Frontal cortex (tissue), 4 donors: Measurements from ENCODE around the gene TMEM205. TPM values are rescaled to one million over a fixed set of nuclear protein-coding genes. Genes with fewer than 3 reads are reported as not detected.
A peak's percentile ranks its signal among the peaks of the same experiment; 100 is the strongest.
"Not testable (repeated sequence)": the region's sequence is repeated elsewhere in the genome, so short reads cannot be mapped to it uniquely, and the experiment has no call there.

ENCODE experiments used
- DNase-seq, 2 donors: peaks; one replicate each; pipeline ENCODE4 v3.0.0; 2012; ENCODE audit warnings: low spot score in 2 of 2
- FAIRE-seq: peaks from 2 replicates; lab custom pipeline; 2012; peaks lifted over from hg19 to GRCh38; lab: Jason Lieb, UNC
- total RNA-seq: library from RNA; depleted of rRNA; stranded (reverse); fragments of >200 nt; gene quantifications from one replicate; pipeline ENCODE4 v1.2.3, GENCODE V29; 2014
- donor health status: control.
- donor health status: control.
- donor health status: control.

Gene TMEM205
- total RNA-seq, 1 donor from 2014 or later: 27.7 TPM

DNA sequence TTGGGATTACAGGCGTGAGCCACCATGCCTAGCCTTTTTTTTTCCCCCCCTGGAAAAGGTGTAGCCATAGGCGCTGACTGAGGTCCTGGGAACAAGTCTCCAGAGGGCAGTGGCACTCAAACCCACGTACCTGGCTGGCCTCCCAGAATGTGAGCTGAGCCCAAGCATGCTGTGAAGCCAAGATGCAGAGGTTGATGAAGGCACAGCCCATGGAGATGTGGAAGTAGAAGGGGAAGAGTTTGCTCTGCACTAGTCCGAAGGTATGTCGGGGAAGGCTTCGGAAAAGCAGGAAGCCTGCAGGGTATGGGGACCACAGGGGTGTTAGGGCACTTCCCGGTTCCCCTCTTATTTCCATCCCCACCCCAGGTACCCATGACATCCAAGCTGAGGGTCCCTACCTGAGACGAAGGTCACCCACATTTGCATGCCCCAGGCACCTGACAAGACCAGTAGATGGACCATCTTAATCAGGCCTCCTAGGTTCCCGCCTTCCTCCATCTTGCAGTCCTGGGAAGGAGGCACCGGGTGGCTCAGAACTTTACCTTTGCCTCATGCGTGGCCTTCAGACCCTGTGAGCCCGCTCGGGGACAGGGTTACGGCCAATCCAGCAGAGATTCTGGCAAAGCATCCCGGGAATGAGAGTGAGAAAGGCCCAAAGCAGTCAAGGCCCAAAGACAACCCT lies 805 bp downstream of the TMEM205 start:
- FAIRE-seq: no peak

GRCh38 chr19:11342429-11342828 lies 3.6 kb downstream of the TMEM205 start:
- FAIRE-seq: no peak
- DNase-seq: no peak

More for the DNA sequence above, 805 bp downstream of the TMEM205 start:
- DNase-seq: no peak

DNA sequence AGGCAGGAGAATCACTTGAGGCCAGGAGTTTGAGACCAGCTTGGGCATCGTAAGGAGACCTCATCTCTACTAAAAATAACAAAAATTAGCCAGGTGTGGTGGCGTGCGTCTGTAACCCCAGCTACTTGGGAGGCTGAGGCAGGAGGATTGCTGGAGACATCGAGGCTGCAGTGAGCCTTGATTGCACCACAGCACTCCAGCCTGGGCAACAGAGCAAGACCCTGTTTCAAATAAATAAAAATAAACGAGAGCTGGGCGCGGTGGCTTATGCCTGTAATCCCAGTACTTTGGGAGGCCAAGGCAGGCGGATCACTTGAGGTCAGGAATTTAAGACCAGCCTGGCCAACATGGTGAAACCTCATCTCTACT lies 6.0 kb downstream of the TMEM205 start:
- FAIRE-seq, DNase-seq: not testable (repeated sequence)

DNA sequence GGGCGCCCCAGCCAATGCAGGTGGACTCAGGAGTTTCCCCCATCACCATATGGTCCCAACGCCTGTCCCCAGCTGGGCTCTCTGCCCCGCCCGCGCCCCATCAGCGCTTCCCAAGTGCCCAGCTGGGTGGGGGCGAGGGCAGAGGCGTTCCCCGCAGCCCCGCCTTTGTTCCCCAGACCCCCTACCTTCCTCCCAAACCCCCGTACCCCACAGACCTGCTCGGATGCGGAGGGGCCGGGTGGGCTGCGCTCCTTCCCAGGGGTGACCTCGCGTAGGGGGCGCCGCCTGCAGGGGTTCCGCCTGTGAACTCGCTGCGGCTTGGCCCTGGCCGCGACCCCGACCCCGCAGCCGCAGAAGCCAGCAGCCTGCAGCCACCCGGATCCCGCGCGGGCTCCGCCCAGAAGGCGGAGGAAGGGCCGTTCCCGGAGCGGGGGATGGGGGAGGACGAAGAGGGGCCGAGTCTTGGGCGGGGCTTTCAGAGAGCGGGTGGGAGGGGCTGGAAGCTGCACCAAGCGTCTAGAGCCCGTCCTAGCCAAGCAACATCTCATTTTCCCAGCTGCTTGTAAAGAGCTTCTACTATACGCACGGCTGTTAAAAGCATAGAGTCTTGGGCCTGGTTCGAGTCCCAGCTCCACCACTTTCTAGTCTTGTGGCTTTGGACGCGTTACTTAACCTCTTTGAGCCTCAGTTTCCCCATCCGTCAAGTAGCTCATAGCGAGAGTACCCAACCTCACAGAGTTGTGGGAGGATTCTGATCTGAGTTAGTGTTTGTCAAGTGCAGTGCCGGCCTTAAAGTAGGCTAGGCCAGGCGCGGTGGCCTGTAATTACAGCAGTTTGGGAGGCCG lies 6.6 kb downstream of the TMEM205 start, which contains the start of gene RAB3D:
Gene RAB3D, minus strand, starts transcription at position 404 of the 845 bp plus-strand sequence. CDS start 2,258 bp downstream, outside the sequence.
- FAIRE-seq: no peak

GRCh38 chr19:11338569-11339253 lies 7.4 kb downstream of the TMEM205 start:
- DNase-seq (no peak), FAIRE-seq (no peak)

More for the DNA sequence above, 6.6 kb downstream of the TMEM205 start, which contains the start of gene RAB3D:
- DNase-seq: peak; percentile 85 to 94

DNA sequence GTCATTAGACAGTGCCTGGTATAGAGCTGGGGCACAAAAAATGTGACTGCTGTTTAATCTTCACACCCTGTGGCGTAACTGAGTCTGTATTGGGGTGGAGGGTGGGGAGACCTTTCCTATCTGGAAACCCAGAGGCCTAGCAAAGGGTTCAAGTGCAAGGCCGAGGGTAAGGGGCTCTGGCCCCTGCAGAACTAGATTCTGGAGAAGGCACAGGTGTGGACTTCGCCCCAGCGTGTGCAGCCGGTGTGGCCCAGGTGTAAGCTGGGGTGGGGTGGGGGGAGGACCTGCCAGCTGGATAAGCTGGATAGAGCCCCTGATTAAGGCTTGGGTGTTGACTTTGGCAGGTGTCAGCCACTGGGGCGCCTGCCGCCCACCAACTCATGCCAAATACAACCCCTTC lies 7.9 kb downstream of the TMEM205 start:
- no peak for DNase-seq
- FAIRE-seq: no peak

DNA sequence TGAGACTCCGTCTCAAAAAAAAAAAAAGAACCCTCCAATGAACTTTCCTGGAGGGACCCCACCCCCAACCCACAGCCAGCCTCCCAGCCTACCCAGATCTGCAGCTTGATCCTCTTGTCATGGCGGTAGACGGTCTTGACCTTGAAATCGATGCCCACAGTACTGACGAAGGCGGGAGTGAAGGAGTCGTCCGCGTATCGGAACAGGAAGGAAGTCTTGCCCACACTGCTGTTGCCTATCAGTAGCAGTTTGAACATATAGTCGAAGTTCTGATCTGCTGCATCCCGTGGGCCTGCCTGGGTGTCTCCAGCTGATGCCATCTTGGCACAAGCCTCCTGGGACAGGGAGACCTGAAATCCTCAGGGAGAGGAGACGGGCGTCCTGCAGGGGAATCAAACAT lies 9.0 kb downstream of the TMEM205 start:
- FAIRE-seq (no peak), DNase-seq (no peak)

DNA sequence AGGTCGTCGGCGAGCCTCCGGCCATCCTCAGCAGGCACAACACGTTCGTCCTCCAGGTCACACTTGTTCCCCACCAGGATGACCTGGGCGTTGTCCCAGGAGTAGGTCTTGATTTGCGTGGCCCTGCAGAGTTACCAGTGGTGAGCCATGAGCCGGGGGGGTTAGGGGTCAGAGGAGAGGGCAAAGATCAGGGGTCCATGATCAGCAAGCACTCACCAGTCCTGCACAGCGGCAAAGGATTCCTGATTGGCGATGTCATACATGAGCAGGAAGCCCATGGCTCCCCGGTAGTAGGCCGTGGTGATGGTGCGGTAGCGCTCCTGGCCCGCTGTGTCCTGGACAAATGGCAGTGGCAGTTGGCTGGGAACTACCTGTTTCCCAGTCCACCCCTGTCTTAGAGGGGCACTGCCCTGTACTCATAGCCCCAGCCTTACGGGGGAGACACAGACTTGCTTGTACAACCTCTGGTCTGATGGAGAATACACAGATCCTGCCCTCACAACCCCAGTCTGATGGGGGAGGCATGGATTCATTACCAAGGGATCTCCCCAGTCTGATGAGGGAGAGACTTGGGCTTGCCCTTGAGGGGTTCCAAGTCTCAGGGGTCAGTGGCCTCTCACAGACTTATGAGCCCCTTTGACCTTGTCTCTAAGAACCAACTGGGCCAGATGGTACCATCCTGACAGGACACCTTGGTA lies 10.5 kb downstream of the TMEM205 start:
- FAIRE-seq (no peak), DNase-seq (no peak)

DNA sequence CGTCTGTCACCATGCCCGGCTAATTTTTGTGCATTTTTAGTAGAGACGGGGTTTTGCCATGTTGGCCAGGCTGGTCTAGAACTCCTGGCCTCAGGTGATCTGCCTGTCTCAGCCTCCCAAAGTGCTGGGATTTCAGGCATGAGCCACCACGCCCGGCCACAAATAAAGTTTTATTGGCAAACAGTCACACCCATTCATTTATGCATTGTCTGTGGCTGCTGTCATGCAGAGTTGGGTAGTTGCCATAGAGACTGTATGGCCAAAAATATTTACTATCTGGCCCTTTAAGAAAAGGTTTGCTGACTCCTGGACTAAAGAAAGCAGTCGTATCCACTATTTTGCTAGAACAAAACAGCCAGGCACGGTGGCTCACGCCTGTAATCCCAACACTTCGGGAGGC lies 12.2 kb downstream of the TMEM205 start:
- not testable (repeated sequence) for FAIRE-seq, DNase-seq

DNA sequence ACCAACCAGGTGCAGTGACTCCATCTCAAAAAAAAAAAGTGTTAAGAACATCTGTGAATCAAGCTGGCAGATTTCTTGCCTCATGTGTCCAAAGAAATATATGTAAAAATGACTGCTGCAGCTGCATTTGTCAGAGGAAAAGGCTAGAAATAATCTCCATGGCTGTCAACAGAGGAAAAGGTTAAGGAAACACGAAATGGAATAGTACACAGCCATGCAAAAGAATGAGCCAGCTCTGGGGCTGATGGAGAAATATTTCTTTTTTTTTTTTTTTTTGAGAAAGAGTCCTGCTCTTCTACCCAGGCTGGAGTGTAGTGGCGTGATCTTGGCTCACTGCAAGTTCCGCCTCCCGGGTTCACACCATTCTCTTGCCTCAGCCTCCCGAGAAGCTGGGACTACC lies 13.2 kb downstream of the TMEM205 start:
- no peak for FAIRE-seq

GRCh38 chr19:11331502-11331901 lies 14.6 kb downstream of the TMEM205 start:
- FAIRE-seq: no peak
- no peak for DNase-seq

More for the DNA sequence above, 13.2 kb downstream of the TMEM205 start:
- DNase-seq: no peak

GRCh38 chr19:11330127-11330526 lies 15.9 kb downstream of the TMEM205 start:
- no peak for DNase-seq
- FAIRE-seq: no peak

- FAIRE-seq (no peak), DNase-seq (no peak)
These were observed 20.5 kb downstream of the TMEM205 start for GRCh38 chr19:11325544-11325943.

DNA sequence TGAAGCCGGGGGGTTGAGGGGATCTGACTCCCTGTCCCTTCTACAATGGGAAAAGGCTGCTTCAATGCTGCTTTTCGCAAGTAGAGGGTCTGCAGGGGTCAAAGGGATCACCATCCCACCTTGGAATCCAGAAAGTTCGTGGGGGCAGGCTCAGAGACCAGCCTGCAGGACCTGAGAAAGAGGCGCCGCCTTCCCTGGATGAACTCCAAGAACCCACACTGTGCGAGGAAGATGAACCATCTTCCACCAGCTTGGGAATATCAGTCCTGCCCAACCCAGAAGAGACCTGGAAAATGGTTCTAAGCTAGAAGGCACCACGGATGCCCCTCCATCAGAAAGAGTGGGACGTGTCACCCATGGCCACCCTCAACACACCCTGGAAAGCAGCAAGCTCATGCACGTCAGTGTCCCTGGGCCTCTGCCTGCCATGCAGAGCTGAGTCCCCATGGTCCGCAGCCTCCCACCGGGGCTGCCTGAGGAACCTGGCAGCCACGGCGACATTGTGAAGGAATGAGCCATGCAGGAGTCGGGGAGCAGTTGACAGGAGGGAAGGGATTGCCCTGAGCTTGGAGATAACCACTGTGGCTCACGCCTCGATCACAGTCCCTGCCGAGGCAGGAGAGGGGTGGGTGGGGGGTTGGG lies 21.2 kb downstream of the TMEM205 start:
- DNase-seq (no peak), FAIRE-seq (no peak)

GRCh38 chr19:11324079-11324661 lies 21.9 kb downstream of the TMEM205 start:
- DNase-seq (no peak), FAIRE-seq (no peak)

DNA sequence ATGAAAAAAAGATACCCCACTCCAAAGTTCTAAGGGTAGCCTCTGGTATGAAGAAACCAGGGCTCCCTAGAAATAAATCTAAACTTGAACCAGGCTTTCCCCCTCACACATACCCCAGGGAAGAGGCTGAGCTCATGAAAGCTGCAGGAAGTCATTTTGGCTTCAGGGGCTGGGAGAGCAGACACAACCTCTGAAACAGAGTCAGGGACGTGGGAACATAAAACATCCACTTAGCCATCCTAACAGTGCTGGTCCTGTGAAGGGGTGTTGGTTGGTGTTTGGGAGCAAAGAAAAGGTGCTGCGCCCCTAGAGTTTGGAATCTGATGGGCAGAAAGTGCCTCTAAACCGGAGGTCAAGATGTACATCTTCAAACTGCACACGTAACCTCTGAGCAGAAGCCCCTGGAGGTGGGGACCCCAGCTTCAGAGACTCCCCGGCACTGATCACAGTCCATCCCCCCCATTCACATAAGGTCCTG lies 22.4 kb downstream of the TMEM205 start:
- no peak for DNase-seq
- no peak for FAIRE-seq

GRCh38 chr19:11322269-11323024 lies 23.6 kb downstream of the TMEM205 start:
- FAIRE-seq (no peak), DNase-seq (no peak)
